ENCODE data around the gene GPM6B.
A peak's percentile ranks its signal among the peaks of the same experiment; 100 is the strongest.

Gene GPM6B

GRCh38 chrX:13764281-13764680 lies 52.6 kb downstream of the GPM6B start:
- no peak for TF ChIP-seq ZNF274 (IDR thresholded peaks at IDR 0.05; ENCODE audit: low read depth, low read length)
- no peak overlapping the region for H3K4me3 ChIP-seq (ENCODE audit: low read length)

GRCh38 chrX:13763489-13763888 lies 53.4 kb downstream of the GPM6B start:
- no peak overlapping the region for H3K4me3 ChIP-seq (ENCODE audit: low read length)
- TF ChIP-seq ZNF274 (IDR thresholded peaks at IDR 0.05; ENCODE audit: low read depth, low read length) = no peak

- TF ChIP-seq ZNF274 (IDR thresholded peaks at IDR 0.05; ENCODE audit: low read depth, low read length) = no peak
- no peak overlapping the region for H3K4me3 ChIP-seq (ENCODE audit: low read length)
Observed at GRCh38 chrX:13761606-13762414, 55.1 kb downstream of the GPM6B start.

- no peak for TF ChIP-seq ZNF274 (IDR thresholded peaks at IDR 0.05; ENCODE audit: low read depth, low read length)
- no peak overlapping the region for H3K4me3 ChIP-seq (ENCODE audit: low read length)
Observed at GRCh38 chrX:13760426-13760825, 56.5 kb downstream of the GPM6B start.

- no peak for TF ChIP-seq ZNF274 (IDR thresholded peaks at IDR 0.05; ENCODE audit: low read depth, low read length)
- peak overlapping the region; percentile 30; the same call in 1 of the 2 replicates for H3K4me3 ChIP-seq (ENCODE audit: low read length)
Observed at GRCh38 chrX:13759152-13759718, 57.7 kb downstream of the GPM6B start.

- no peak overlapping the region for H3K4me3 ChIP-seq (ENCODE audit: low read length)
- no peak for TF ChIP-seq ZNF274 (IDR thresholded peaks at IDR 0.05; ENCODE audit: low read depth, low read length)
Observed at GRCh38 chrX:13756381-13756780, 60.5 kb downstream of the GPM6B start.

GRCh38 chrX:13755254-13755653 lies 61.6 kb downstream of the GPM6B start:
- H3K4me3 ChIP-seq (ENCODE audit: low read length) = no peak overlapping the region
- TF ChIP-seq ZNF274 (IDR thresholded peaks at IDR 0.05; ENCODE audit: low read depth, low read length) = no peak

- no peak for TF ChIP-seq ZNF274 (IDR thresholded peaks at IDR 0.05; ENCODE audit: low read depth, low read length)
- H3K4me3 ChIP-seq (ENCODE audit: low read length) = no peak overlapping the region
Observed at GRCh38 chrX:13754765-13755164, 62.1 kb downstream of the GPM6B start.

GRCh38 chrX:13752646-13753045 lies 64.2 kb downstream of the GPM6B start:
- TF ChIP-seq ZNF274 (IDR thresholded peaks at IDR 0.05; ENCODE audit: low read depth, low read length) = no peak
- peak overlapping the region; percentile 42; the same call in 1 of the 2 replicates for H3K4me3 ChIP-seq (ENCODE audit: low read length)

GRCh38 chrX:13752141-13752540 lies 64.8 kb downstream of the GPM6B start:
- TF ChIP-seq ZNF274 (IDR thresholded peaks at IDR 0.05; ENCODE audit: low read depth, low read length) = no peak
- H3K4me3 ChIP-seq (ENCODE audit: low read length) = no peak overlapping the region

- TF ChIP-seq ZNF274 (IDR thresholded peaks at IDR 0.05; ENCODE audit: low read depth, low read length) = no peak
- peak overlapping the region; percentile 22; the same call in 1 of the 2 replicates for H3K4me3 ChIP-seq (ENCODE audit: low read length)
Observed at GRCh38 chrX:13750812-13751211, 66.1 kb downstream of the GPM6B start.

GRCh38 chrX:13750204-13750603 lies 66.7 kb downstream of the GPM6B start:
- no peak for TF ChIP-seq ZNF274 (IDR thresholded peaks at IDR 0.05; ENCODE audit: low read depth, low read length)
- H3K4me3 ChIP-seq (ENCODE audit: low read length) = peak overlapping the region; percentile 22; the same call in 1 of the 2 replicates

- TF ChIP-seq ZNF274 (IDR thresholded peaks at IDR 0.05; ENCODE audit: low read depth, low read length) = no peak
- no peak overlapping the region for H3K4me3 ChIP-seq (ENCODE audit: low read length)
Observed at GRCh38 chrX:13748486-13748885, 68.4 kb downstream of the GPM6B start.

- H3K4me3 ChIP-seq (ENCODE audit: low read length) = no peak overlapping the region
- no peak for TF ChIP-seq ZNF274 (IDR thresholded peaks at IDR 0.05; ENCODE audit: low read depth, low read length)
Observed at GRCh38 chrX:13747836-13748235, 69.1 kb downstream of the GPM6B start.
